Mesenteric fat pad (tissue), 1 donor: ENCODE data around the gene ZFTA. TPM values are rescaled to one million over a fixed set of nuclear protein-coding genes. Genes with fewer than 3 reads are reported as not detected.

Experiments used
- DNase-seq: peaks from one replicate; pipeline ENCODE4 v3.0.0-alpha.2; 2020; ENCODE audit warnings: low spot score
- total RNA-seq: library from RNA; stranded (reverse); fragmentation: NEBNext Ultra II Directional; extraction: Animal tissue kit (Norgen Biotek cat#: 25700); gene quantifications from one replicate; pipeline ENCODE4 v1.2.1, GENCODE V29; 2021
- donor health status: DM: yes; HTN: yes; CAD: no.

The ZFTA gene
- total RNA-seq, 1 donor from 2014 or later = 15.3 TPM

GRCh38 chr11:63756919-63757761 lies 11.4 kb downstream of the ZFTA start:
- DNase-seq = no peak

DNA sequence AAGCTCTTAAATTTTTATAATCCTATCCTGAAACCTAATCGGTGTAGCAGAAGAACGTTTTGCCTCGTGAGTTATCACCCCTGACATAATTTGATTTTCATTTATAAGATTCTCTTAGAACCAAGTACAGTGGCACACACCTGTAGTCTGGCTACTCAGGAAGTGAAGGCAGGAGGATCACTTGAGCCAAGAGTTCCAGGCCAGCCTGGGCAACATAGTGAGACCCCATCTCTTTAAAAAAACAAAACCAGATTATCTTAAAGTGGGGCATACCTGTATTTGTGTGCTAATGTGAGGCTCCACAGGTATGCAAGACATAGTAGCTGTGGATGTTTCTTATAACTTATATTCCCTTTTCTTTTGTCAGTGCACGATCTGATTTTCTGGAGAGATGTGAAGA lies 19.0 kb downstream of the ZFTA start:
- no peak for DNase-seq

GRCh38 chr11:63747011-63747410 lies 21.6 kb downstream of the ZFTA start:
- DNase-seq = no peak

GRCh38 chr11:63745304-63746170 lies 23.0 kb downstream of the ZFTA start:
- DNase-seq = no peak

DNA sequence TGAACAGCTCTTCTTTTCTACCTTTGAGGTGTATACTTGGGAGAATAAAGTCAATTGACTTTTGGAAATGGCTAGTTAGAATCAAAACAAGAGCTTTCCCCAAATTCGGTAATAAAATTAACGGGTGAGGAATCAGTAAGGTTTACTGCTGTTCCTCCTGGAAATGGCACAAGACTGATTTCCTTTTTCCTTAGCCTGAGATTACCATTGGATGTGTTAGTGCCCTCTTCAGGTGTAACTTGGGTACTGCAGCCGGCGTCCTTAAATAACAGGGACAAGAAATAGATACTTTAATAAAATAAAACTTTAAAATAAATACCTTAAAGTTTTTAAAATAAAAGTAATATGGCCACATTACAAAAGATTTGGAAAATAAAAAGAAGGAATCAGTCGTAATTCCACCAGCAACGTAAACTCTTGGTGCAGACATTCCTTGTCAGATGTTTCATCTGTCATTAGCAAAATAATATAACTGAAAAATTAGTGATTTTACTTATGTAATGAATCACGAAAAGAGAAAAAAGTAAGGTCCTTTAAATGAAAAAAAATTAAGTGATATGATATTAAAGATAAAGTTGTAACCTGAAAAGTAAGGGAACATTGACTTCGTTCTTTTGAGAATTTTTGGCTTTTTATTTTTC lies 29.7 kb downstream of the ZFTA start:
- no peak for DNase-seq

DNA sequence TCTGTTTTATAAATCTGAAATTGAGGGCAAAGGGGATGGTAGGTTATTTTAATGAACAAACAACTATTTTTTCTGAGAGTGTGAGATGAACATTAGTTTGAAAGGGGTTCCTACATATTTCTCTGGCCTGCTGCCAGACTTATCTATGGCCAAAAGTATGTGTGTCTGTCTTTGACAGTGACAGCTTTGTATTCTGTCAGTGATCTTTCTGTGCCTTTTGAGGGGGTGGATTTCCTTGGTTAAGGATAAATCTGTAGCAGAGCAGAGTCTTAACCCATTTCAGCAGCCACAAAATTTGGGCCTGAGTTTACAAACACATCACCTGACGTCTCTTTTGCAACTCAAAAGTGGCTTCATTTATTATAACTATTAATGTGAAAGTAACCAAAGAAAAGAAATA lies 30.9 kb downstream of the ZFTA start:
- no peak for DNase-seq

DNA sequence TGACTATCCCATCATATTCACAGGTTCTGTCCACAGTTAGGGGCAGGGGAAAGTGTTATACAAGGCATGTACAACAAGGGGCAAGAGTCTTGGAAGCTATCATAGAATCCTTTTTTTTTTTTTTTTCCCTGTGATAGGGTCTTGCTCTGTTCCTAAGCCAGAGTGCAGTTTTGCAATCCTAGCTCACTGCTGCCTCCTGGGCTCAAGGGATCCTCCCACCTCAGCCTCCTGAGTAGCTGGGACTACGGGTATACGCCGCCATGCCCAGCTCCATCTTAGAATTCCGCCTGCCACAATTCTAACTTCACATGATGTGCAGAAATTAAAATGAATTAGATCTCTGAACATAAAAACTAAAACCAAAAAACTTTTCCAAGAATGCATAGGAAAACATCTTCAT lies 31.7 kb downstream of the ZFTA start:
- DNase-seq = no peak

DNA sequence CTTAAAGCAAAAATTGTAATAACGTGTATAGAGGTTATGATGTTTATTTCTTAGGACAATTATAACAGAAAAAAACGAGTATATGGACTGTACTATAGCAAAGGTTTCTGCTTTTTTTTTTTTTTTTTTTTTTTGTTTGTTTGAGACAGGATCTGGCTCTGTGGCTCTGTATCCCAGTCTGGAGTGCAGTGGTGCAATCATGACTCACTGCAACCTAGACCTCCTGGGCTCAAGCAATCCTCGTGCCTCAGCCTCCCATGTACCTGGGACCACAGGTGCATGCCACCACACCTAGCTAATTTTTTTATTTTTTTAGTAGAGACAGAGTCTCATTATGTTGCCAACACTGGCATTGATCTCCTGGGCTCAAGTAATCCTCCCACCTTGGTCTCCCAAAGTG lies 39.2 kb downstream of the ZFTA start:
- no peak for DNase-seq

DNA sequence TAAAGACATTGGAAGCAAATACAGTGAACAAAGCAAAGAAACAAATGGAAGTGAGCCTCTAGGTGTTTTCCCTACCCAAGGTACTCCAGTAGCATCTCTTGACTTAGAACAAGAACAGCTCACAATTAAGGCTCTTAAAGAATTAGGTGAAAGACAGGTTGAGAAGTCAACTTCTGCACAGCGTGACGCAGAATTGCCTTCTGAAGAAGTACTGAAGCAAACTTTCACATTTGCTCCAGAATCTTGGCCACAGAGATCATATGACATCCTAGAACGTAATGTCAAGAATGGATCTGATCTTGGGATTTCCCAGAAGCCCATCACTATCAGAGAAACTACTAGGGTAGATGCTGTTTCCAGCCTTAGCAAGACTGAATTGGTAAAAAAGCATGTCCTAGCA lies 48.0 kb downstream of the ZFTA start:
- no peak for DNase-seq

DNA sequence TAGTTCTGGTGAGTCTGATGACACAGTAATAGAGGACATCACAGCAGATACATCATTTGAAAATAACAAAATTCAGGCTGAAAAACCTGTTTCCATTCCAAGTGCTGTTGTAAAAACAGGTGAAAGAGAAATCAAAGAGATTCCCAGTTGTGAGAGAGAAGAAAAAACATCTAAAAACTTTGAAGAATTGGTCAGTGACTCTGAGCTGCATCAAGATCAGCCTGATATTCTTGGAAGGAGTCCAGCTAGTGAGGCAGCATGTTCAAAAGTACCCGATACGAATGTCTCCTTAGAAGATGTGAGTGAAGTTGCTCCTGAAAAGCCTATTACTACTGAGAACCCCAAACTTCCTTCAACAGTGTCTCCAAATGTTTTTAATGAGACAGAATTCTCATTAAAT lies 48.6 kb downstream of the ZFTA start:
- no peak for DNase-seq

GRCh38 chr11:63719001-63719400 lies 49.6 kb downstream of the ZFTA start:
- DNase-seq = no peak

Other genes starting within 250 kb of the ZFTA start
- 13.0 TPM for gene PLAAT4, start 232.0 kb downstream of the ZFTA start, total RNA-seq
- 0.64 TPM for gene PLAAT2, start 205.4 kb downstream of the ZFTA start, total RNA-seq
- 399 TPM for gene PLAAT3, start 154.3 kb downstream of the ZFTA start, total RNA-seq
- gene ATL3, start 97.4 kb downstream of the ZFTA start, total RNA-seq = 123 TPM
- gene RTN3, start 87.3 kb downstream of the ZFTA start, total RNA-seq = 267 TPM
- gene SPINDOC, start 44.7 kb upstream of the ZFTA start, total RNA-seq = 16.2 TPM
- gene MARK2, start 70.3 kb upstream of the ZFTA start, total RNA-seq = 32.2 TPM
- 0.58 TPM for gene RCOR2, start 148.4 kb upstream of the ZFTA start, total RNA-seq
- gene NAA40, start 170.2 kb upstream of the ZFTA start, total RNA-seq = 14.7 TPM
- gene COX8A, start 205.8 kb upstream of the ZFTA start, total RNA-seq = 249 TPM
- 44.3 TPM for gene OTUB1, start 217.7 kb upstream of the ZFTA start, total RNA-seq